ENCODE data around the gene HIRIP3. TPM values are rescaled to one million over a fixed set of nuclear protein-coding genes. Genes with fewer than 3 reads are reported as not detected.
A peak's percentile ranks its signal among the peaks of the same experiment; 100 is the strongest.
"Not testable (repeated sequence)": the region's sequence is repeated elsewhere in the genome, so short reads cannot be mapped to it uniquely, and the experiment has no call there.

The HIRIP3 gene
- polyA plus RNA-seq, 2 of the 4 experiments (the other 2 are of a cell fraction) = 11.5 to 16.7 TPM

- TF ChIP-seq MAX (IDR thresholded peaks at IDR 0.05) = peak; percentile 73
- TF ChIP-seq JUNB (IDR thresholded peaks at IDR 0.05) = no peak
- TF ChIP-seq ESRRA (IDR thresholded peaks at IDR 0.05; ENCODE audit: borderline replicate concordance, low read length) = no peak
- 0 out of 2 replicates have a peak, but pooled peaks have one; percentile 22 for TF ChIP-seq HOXB5 (CRISPR knock-in tag; IDR thresholded peaks at IDR 0.05)
- TF ChIP-seq POLR2A (IDR thresholded peaks at IDR 0.05; ENCODE audit: low read length) = peak; percentile 53
- TF ChIP-seq RAD21 (conservative IDR thresholded peaks at IDR 0.05 in 1 of 2, IDR thresholded peaks at IDR 0.05 in 1 of 2) = peak in 1 of 2 experiments; percentile 47; a peak in 4 of 5 replicates
- peak; percentile 37; the same call in 1 of the 2 replicates for TF ChIP-seq PHF8 (IDR thresholded peaks at IDR 0.05; ENCODE audit: borderline replicate concordance, low read depth)
- TF ChIP-seq BCL3 (IDR thresholded peaks at IDR 0.05) = peak; percentile 63; the same call in 2 of the 3 replicates
- peak; percentile 26; the same call in 2 of the 3 replicates for TF ChIP-seq SMC3 (IDR thresholded peaks at IDR 0.05)
- peak; percentile 64 to 67; a peak in 3 of 5 replicates for TF ChIP-seq JUN (IDR thresholded peaks at IDR 0.05)
- peak; percentile 70 for TF ChIP-seq E2F6 (IDR thresholded peaks at IDR 0.05; ENCODE audit: borderline replicate concordance, low read depth)
- no peak for TF ChIP-seq FOSL2 (IDR thresholded peaks at IDR 0.05)
- no peak for TF ChIP-seq FOSL2 (CRISPR knock-in tag; IDR thresholded peaks at IDR 0.05)
- no peak for TF ChIP-seq GATA3 (IDR thresholded peaks at IDR 0.05; ENCODE audit: borderline replicate concordance)
- POLR2A ChIA-PET = interaction anchor here (0.8 to 2.8 kb wide), 7 partner anchors 10 to 129 kb away, joined by 3 to 45 read pairs (median 5); partner anchors contain the start of genes KCTD13, SEZ6L2 and TAOK2
- no peak for FAIRE-seq
- H3K27ac ChIP-seq = peak within 1 kb of the TSS; percentile 86 to 96
- peak; percentile 96 to 97 for ATAC-seq
- peak within 1 kb of the TSS; percentile 97 for H3K4me2 ChIP-seq
- CTCF ChIA-PET = interaction anchor here (0.6 to 2.6 kb wide), 19 partner anchors 10 to 146 kb away, joined by 3 to 18 read pairs (median 5); partner anchors contain the start of genes KCTD13, PAGR1 and TAOK2
- 2% methylated on average over 34 of the region's 75 CpGs for WGBS (ENCODE audit: missing lambda C conversion rate)
- H3K4me3 ChIP-seq = peak within 1 kb of the TSS; percentile 74
- peak; percentile 88 to 94 for DNase-seq (ENCODE audit: low read depth in 1 of 2, low spot score in 1 of 2)
- no peaks in the 10 kb centered on the region for H3K9me3 ChIP-seq
- peaks cover 12% of the 10 kb centered on the region; the same call in 1 of the 3 replicates for H3K4me1 ChIP-seq
These were observed 33.7 kb downstream of the HIRIP3 start, which contains the start of gene TMEM219 for GRCh38 chr16:29961479-29962343. TSS of gene TMEM219 (plus strand) at chr16:29962079. CDS start at chr16:29963144, 1,065 bp downstream.

- peak overlapping the region; percentile 97 for H3K4me2 ChIP-seq
- no peak for FAIRE-seq
- TF ChIP-seq E2F6 (IDR thresholded peaks at IDR 0.05; ENCODE audit: borderline replicate concordance, low read depth) (no peak), BHLHE40 (IDR thresholded peaks at IDR 0.05; ENCODE audit: low read depth, low read length) (no peak), FOSL2 (IDR thresholded peaks at IDR 0.05) (no peak), FOSL2 (CRISPR knock-in tag; IDR thresholded peaks at IDR 0.05) (no peak), NPAS2 (CRISPR knock-in tag; IDR thresholded peaks at IDR 0.05; ENCODE audit: borderline replicate concordance) (no peak), CBX2 (IDR thresholded peaks at IDR 0.05; ENCODE audit: borderline replicate concordance, low read depth) (no peak), CEBPB (IDR thresholded peaks at IDR 0.05) (no peak), ZSCAN20 (CRISPR knock-in tag; IDR thresholded peaks at IDR 0.05) (no peak), HOXB5 (CRISPR knock-in tag; IDR thresholded peaks at IDR 0.05) (no peak), TP53 (CRISPR knock-in tag; IDR thresholded peaks at IDR 0.05) (no peak)
- ChIA-PET CTCF (interaction anchor here (0.6 to 2.6 kb wide), 16 partner anchors 9 to 145 kb away, joined by 3 to 18 read pairs (median 6); partner anchors contain the start of genes KCTD13, PAGR1 and TAOK2), POLR2A (interaction anchor here (0.8 to 2.8 kb wide), 6 partner anchors 11 to 128 kb away, joined by 3 to 45 read pairs (median 6); partner anchors contain the start of genes KCTD13 and TAOK2)
- H3K4me3 ChIP-seq = peak overlapping the region; percentile 74
- DNase-seq (ENCODE audit: low read depth in 1 of 2, low spot score in 1 of 2) = no peak
- no peaks in the 10 kb centered on the region for H3K9me3 ChIP-seq
- H3K27ac ChIP-seq = peak overlapping the region; percentile 86 to 96
- peaks cover 12% of the 10 kb centered on the region; the same call in 1 of the 3 replicates for H3K4me1 ChIP-seq
- WGBS (ENCODE audit: missing lambda C conversion rate) = 90% methylated on average over 10 of the region's 10 CpGs
- ATAC-seq = peak in 1 of 2 experiments; percentile 5; a peak in 1 of 6 replicates
These were observed 34.3 kb downstream of the HIRIP3 start for GRCh38 chr16:29961127-29961478.

GRCh38 chr16:29959821-29960220 is 35.6 kb downstream of the HIRIP3 start:
- FAIRE-seq; H3K9me3 ChIP-seq; H3K4me2 ChIP-seq; DNase-seq (ENCODE audit: low read depth in 1 of 2, low spot score in 1 of 2); H3K27ac ChIP-seq; H3K4me3 ChIP-seq; ATAC-seq; POLR2A ChIA-PET: not testable (repeated sequence)
- CTCF ChIA-PET = interaction anchor here (2.3 kb wide), 1 partner anchor 49 kb away, joined by 5 read pairs; no protein-coding TSS in a partner anchor
- peaks cover 12% of the 10 kb centered on the region; the same call in 1 of the 3 replicates for H3K4me1 ChIP-seq
- 94% methylated on average over 4 of the region's 4 CpGs for WGBS (ENCODE audit: missing lambda C conversion rate)
